Measurements from ENCODE around the gene FAM131C.

The FAM131C gene

DNA sequence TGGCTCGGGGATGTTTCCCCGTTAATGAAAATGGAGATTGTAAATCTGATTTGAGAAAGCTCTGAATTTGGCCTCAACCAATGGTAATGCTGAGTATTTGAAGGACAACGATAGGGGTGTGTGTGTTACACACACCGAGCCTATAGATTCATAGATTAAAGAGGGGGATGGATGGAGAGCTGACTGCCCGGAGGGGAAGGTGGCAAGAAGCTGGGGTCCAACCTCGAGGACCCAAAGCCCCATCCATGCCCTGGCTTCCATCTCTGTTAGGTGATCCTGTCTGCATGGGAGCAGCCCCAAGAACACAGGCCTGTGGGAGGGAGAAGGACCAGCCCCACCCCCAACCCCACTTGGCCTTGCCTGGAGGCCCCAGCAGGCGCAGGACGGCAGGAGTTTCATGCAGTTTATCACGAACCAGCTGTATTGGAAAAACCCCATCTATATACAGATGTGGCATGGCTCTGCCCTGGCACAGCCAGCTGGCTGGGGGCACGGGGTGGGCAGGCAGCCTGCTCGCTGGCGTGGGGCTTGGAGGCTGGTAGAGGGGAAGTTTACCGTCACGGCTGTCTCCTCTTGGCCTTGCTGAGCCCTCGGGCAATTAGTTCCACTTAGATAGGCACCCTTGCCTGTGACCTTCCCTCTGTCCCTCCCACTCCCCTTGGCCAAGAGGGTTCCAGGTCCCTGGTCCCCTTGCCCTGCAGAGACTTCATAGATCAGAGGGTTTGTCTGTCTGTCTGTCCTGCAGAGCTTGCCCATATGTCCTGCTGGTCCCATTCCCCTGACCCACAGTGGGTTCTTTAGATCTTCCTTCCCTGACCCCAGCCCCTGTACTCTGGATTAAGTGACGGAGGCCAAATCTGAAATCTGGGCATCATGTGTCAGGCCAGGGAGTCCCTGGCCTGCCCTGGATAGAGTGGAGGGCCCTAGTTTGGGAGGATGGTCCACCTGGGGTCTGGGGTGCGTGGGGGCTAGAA lies 58.7 kb downstream of the FAM131C start:
- FAIRE-seq = no peak

DNA sequence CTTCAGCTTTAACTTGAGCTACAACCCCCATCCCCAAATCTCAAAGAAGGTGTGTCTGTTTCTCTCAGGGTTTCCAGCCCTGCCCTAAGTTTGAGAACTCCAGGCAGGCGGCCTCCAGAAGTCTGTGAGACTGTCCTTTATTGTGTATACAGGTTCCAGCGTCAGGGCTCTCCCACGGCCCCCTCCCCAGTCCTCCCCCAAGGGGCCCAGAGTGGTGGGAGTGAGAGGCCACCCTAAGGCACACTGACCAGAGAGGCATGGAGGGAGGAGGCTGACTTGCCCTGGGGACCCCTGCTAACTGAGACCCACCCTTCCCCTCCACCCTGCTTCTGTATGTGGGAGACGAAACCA lies 59.6 kb downstream of the FAM131C start:
- FAIRE-seq = no peak

DNA sequence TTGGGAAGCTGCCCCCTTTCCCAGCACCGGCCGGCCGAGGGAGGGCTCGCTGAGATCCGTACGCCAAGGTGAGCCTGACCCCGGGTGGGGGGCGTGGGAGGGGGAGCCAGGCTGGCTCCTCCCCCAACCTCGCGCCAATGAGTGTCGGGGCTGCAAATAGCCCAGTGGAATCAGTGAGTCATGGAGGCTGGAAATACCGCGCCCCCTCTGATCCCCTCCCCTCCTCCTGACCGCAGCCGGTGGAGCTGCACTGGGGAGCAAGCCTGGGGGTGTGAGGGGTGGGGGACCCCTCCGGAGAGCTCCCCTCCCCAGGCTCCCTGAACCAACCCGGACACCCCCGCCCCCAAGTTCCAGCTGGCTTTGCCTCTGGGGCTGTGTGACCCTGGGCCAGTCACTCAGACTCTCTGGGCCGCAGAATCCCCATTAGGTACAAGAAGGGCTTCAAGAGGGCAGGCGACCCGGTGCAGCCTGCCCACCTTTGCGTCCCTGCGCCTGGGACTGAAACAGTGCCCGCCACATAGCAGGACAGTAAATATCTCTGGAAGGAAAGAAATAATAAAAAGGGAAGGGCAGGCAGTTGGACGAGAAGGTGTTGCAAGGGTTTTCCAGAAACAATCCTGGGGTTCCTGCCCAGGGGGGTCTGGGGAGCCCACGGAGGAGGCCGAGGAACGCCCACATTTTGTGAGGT lies 60.1 kb downstream of the FAM131C start:
- no peak for FAIRE-seq

DNA sequence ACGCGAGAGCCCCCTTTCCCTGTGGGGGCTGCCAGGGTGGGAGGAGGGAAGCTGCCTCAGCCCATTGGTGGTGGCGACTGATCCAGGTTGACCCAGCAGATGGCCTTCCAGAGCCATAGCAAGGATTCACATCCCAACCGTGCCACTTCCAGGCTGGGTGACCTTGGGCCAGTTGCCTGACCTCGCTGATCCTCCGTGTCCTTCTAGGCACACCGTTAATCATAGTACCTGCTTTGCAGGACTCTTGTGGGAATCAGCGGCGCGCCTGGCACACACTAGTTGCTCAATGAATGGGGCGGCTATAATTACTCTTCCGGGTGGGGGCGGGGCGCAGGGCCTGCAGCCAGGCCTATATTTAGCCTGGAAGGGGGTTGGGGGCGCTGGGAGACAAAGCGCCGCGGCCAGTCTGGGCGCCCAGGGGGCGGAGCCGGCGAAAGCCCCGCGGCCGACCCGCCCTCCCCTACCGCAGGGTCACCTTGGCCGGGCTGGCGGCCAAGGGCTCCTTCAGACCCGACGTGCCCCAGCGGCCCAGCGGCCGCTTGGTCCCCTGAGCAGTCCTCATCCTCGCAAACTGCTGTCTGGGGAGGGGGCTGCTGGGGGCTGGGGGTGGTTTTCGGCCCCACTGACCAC lies 60.7 kb downstream of the FAM131C start:
- no peak for FAIRE-seq

DNA sequence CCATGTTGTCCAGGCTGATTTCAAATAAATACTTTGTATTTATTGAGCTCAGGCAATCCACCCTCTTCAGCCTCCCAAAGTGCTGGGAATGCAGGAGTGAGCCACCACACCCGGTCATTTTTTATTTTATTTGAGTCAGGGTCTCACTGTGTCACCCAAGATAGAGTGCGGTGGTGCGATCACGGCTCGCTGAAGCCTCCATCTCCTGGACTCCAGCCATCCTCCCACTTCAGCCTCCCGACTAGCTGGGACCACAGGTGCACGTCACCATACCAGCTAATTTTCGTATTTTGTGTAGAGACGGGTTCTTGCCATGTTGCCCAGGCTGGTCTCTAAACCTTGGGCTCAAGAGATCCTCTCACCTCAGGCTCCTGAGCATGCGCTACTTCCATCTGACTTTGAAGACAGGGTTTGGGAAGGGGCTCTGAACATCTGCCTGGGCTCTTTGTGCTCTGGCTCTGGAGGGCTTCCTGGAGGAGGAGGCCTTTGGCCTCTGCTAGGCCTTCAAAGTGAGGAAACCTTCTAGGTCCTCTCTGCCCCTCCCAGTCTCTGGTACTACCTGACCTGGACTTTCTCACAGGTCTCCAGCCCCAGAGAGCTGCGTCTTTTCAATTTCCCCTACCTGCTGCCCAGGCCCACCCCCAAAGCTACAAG lies 61.4 kb downstream of the FAM131C start:
- FAIRE-seq = no peak

DNA sequence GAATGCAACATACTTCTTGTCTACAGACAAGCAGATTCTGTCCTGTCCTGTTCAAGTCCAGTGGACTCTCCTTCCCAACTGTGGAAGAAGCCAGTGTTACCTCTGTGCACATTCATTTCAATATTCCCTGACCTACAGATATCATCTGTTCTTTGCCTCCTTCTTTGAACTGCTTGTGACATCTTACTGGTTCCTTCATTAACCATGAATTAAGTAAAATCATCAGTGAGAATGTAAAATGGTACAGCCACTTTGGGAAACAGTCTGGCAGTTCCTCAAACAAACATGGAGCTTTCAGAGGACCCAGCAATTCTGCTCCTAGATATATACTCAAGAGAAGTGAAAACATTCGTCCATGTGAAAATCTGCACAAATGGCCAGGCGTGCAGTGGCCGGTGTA lies 62.6 kb downstream of the FAM131C start:
- FAIRE-seq = no peak

DNA sequence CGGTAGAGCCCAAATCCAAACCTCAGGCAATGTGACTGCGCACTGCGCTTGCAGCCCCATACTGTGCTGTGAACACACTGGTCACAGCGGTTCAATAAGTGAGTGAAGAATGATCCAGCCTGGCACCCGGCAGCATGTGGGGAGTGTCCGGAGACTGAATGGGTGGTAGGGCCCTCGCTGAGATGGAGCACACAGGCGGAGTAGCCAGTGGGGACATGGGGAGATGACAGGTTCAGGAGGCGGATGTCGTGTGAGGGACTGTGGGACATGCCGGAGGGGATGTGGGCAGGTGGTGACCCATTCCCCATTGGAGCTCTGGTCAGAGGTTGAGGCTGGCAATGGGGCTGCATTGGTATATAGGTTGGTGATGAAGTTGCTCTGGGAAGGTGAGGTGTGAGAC lies 63.8 kb downstream of the FAM131C start:
- FAIRE-seq = no peak

DNA sequence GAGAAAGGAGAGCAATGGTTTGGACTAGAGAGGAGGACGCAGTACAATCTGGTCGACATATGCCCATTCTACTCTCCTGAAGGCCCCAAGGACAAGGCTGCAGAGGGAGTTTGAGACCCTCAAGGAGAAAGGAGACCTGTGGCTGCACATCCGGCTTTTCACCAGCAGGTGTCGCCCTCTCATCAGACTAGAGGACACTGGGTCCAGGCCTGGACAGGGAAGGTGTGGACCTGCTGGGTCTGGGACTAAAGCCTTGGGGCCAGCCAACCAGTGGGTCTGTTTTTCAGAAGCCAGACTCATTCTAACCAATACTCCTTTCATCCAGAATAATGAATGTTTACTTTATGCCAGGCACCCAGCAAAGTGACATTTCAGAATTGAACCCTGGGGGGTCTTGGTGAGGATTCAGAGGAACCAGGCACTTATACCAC lies 64.4 kb downstream of the FAM131C start:
- peak; percentile 87 for FAIRE-seq
